ENCODE results near the gene IL22RA2.

Gene IL22RA2

DNA sequence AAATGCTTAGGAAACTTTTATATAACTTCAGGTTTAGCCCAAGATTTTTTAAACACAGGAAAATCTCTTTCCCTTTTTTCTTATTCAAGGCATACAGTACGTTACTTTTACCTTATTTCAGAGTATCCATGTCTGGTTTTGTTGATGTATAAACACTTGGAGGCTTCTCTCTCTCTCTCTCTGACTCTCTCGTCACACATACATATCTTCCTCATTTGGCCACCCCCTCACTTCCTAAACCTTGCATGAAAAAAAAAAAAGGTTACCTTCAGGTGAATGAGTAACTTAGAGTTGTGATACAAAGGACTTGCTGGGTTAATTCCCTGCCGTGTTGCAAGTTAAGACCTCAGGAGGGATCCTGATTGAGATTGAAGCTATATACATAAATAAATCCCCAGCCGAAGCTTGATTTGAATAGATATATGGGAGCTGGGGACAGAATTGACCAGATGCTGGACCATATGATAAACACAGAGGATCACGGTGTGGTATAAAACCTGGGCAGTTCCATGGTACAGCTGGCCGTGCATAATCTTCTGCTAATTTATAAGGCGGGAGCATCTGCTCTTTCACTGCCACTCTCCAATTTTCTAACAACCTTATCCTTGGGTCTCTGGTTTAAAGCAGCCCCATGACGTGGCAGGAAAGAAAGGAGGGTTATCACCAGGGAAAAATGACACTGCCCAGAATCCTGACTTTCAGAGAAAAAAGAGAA, 73.6 kb downstream of the IL22RA2 start:
- in situ Hi-C loops (cut with MboI; ENCODE audit: low sequenced_read_pairs): no loop called here

DNA sequence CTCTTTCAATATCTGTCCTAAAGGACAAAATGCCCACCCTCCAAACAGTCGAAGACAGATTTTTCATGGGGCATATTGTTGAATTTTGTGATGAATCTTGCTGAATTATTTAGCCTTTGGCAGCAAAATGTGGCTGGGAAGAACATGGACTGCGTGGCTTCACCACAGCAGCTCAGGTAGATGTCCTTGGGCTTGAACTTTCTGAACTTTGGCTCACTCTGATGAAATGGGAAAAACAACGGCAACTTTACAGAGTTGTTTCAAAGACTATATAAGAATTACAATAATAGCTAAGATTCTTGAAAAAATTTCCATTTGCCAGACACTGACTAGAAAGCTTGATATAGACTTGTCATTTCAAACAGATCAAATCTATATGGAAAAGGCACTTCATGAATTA, 75.9 kb downstream of the IL22RA2 start:
- in situ Hi-C loops (cut with MboI; ENCODE audit: low sequenced_read_pairs): no loop called here

DNA sequence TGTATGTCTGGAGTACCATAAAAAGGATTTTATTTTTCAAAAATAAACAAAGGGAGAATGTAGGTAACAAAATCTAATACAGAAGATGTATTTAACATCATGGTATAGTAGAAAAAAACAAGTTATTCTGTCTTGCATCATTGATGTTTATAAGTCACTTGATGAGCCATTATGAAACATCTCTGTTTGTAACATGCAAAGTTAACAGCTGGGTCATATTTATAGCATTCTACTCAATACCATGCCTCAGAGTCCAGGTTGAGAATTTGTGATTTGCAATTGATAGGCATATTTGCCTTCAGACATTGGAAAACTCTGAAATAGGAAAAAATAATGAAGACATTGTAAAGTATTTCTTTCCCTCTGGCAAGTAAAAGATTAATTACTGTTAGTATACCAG, 76.4 kb downstream of the IL22RA2 start:
- in situ Hi-C loops (cut with MboI; ENCODE audit: low sequenced_read_pairs): no loop called here

DNA sequence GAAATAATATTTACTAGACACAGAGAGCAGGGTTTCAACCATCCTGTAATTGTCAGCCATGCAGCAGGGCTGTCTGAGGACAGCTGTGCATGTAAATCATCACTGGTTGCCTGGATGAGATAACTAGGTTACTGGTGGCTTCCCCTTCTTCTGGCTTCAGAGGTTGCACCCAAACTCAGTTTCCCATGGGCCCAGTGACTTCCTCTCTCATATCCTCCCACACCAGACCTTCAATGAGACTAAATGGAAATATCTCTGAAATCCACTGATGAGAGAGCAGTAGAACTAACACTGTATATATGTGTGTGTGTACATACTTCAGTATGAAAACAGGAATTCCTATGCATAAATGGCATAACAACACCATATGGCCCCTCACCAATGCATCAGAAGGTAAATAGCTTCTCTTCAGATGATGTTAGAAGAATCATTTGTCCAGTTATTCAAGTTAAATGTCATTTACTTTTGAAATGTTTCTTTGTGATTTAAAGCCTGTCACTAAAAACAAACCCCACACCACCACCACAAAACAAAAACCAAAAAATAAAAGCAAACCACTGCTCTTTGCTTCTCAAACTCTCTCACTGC, 77.7 kb downstream of the IL22RA2 start:
- in situ Hi-C loops (cut with MboI; ENCODE audit: low sequenced_read_pairs): no loop called here

DNA sequence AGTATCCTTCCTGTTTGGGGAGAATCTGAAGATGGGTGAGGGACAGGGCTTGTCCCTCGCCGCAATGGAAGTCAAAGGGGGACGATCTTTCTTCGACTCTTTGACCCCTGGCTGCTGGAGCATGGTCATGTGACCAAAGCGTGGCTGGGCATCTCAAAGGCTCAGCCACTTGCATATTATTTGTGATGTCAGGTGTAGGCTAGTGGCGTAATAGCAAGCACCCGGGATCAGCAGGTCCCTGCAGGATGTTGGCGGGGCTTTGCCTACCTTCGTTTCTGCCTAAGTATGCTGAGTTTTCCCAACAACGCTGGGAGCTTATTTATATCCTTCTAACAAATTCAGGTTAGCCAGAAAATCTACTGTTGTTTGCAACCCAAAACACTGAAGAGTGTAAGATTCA, 78.4 kb downstream of the IL22RA2 start:
- in situ Hi-C loops (cut with MboI; ENCODE audit: low sequenced_read_pairs): no loop called here

DNA sequence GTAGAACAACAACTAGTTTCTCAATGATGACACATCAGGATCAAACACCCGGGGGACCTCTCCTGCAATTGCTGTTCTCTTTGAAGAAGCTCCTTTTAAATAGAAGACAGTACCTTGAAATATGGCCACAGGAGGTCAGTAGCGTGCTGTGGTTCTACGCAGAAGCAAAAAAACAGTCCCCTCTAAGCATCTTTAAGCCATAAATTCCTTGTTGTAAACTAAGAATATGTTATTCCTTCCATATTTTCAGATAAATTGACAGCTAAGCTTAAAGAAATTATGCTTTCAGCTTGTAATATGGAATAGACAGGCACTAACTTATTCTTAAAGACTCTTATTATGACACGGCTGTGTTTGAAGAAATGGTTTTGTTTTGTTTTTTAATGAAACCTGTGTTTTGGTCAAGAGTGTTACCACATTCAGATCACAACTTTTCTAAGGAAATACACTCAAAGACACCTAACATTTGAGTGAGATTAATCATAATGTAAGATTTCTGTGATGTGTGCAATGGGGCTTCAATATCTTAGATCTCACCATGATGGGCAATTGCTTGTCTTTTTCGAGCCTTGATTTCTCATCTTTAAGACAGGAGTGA, 78.9 kb downstream of the IL22RA2 start:
- in situ Hi-C loops (cut with MboI; ENCODE audit: low sequenced_read_pairs): no loop called here
